COLO829 (cell line): Measurements from ENCODE around the gene CHST8.

Experiments
- DNase-seq: peaks from one replicate; pipeline ENCODE4 v3.0.0; 2012; ENCODE audit warnings: low spot score

The CHST8 gene

GRCh38 chr19:33673258-33673875 lies 51.6 kb downstream of the CHST8 start:
- DNase-seq = no peak

GRCh38 chr19:33673996-33674625 lies 52.4 kb downstream of the CHST8 start:
- no peak for DNase-seq

- no peak for DNase-seq
Measured at GRCh38 chr19:33674626-33675367, 53.0 kb downstream of the CHST8 start.

- DNase-seq = no peak
Measured at GRCh38 chr19:33675501-33676124, 53.9 kb downstream of the CHST8 start.

- no peak for DNase-seq
Measured at GRCh38 chr19:33676999-33677665, 55.4 kb downstream of the CHST8 start.

GRCh38 chr19:33677745-33678426 lies 56.1 kb downstream of the CHST8 start:
- no peak for DNase-seq

GRCh38 chr19:33678796-33679585 lies 57.2 kb downstream of the CHST8 start:
- DNase-seq = no peak

GRCh38 chr19:33679696-33680095 lies 57.9 kb downstream of the CHST8 start:
- no peak for DNase-seq

- DNase-seq = no peak
Measured at GRCh38 chr19:33681081-33681680, 59.4 kb downstream of the CHST8 start.

- DNase-seq = peak; percentile 31
Measured at GRCh38 chr19:33683881-33684537, 62.3 kb downstream of the CHST8 start.

GRCh38 chr19:33684538-33685232 lies 62.9 kb downstream of the CHST8 start:
- DNase-seq = no peak

GRCh38 chr19:33685541-33685940 lies 63.8 kb downstream of the CHST8 start:
- DNase-seq = no peak

GRCh38 chr19:33686262-33686661 lies 64.5 kb downstream of the CHST8 start:
- DNase-seq = no peak

GRCh38 chr19:33686687-33687480 lies 65.1 kb downstream of the CHST8 start:
- DNase-seq = no peak

- no peak for DNase-seq
Measured at GRCh38 chr19:33687481-33688170, 65.9 kb downstream of the CHST8 start.

- no peak for DNase-seq
Measured at GRCh38 chr19:33688171-33688992, 66.6 kb downstream of the CHST8 start.
